Measurements from ENCODE around the gene SPPL3. TPM values are rescaled to one million over a fixed set of nuclear protein-coding genes. Genes with fewer than 3 reads are reported as not detected.

Gene SPPL3
- total and polyA plus RNA-seq, 10 donors, result 9.0 to 76.9 (median 44.0) TPM

DNA sequence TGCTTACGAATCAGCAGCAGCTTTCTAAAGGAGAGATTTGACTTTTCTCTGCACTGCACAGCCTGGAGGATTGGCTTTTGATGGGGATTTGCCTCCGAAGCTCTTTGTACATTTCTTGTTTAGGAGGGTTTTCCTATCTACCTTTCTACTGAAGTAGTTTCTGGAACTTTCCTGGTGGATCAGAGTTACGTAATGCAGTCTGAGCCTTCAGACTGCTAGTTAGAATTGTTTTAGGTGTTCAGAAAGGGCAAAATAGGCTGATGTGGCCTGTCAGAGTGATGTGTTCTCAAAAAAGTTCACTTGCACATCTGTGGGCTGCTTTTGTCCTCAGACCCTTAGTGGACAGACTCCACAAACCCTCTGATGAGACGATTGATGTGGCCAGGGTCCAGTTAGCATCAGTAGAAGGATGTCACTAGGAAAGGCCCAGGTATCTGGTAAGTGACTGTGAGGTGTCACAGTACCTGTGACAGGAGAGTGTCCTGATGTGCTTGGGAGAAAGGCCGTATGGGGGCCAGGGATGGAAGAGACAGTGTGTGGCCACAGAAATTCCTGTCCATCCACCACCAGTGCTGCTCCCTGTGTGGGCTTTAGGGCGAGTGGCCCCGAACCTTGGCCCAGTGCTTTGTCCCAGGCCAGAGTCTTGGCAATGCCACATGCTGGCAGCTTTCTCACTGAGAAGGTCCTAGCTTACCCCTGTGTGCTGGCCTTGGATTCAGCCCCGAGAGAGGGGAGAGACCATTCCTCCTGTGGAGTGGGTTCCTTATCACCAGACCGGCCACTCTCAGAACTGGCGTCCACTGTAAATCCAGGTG is 183.0 kb downstream of the SPPL3 start:
- Histone ChIP-seq H3K4me3 (no peak overlapping the region), H3K9me3 (no peaks in the 10 kb centered on the region), H3K36me3 (peaks cover 13 to 84% (median 61%) of the 10 kb centered on the region in 6 donors), H3K27me3 (replicated peaks in 1 of 7) (no peaks in the 10 kb centered on the region), H3K4me1 (peaks cover 6 to 53% (median 24%) of the 10 kb centered on the region in 6 donors), H3K27ac (peak overlapping the region in 1 of 8 donors; percentile 26)
- TF ChIP-seq POLR2AphosphoS5 (IDR thresholded peaks at IDR 0.05) (no peak), POLR2A (IDR thresholded peaks at IDR 0.05) (no peak)
- TF ChIP-seq, protein P1, sequence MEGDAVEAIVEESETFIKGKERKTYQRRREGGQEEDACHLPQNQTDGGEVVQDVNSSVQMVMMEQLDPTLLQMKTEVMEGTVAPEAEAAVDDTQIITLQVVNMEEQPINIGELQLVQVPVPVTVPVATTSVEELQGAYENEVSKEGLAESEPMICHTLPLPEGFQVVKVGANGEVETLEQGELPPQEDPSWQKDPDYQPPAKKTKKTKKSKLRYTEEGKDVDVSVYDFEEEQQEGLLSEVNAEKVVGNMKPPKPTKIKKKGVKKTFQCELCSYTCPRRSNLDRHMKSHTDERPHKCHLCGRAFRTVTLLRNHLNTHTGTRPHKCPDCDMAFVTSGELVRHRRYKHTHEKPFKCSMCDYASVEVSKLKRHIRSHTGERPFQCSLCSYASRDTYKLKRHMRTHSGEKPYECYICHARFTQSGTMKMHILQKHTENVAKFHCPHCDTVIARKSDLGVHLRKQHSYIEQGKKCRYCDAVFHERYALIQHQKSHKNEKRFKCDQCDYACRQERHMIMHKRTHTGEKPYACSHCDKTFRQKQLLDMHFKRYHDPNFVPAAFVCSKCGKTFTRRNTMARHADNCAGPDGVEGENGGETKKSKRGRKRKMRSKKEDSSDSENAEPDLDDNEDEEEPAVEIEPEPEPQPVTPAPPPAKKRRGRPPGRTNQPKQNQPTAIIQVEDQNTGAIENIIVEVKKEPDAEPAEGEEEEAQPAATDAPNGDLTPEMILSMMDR (IDR thresholded peaks at IDR 0.05 in 8 of 11, conservative IDR thresholded peaks at IDR 0.05 in 3 of 11), result no peak
- WGBS, 5 donors, result 87 to 96% (median 92%) methylated on average over 10 of the region's 10 CpGs
- intact Hi-C loops (cut with DNase I; ENCODE audit: low total_unique reads), result loop anchor here (10.0 kb wide), 1 partner anchor 244 kb away; no protein-coding TSS in a partner anchor
- DNase-seq, result peak; percentile 62

DNA sequence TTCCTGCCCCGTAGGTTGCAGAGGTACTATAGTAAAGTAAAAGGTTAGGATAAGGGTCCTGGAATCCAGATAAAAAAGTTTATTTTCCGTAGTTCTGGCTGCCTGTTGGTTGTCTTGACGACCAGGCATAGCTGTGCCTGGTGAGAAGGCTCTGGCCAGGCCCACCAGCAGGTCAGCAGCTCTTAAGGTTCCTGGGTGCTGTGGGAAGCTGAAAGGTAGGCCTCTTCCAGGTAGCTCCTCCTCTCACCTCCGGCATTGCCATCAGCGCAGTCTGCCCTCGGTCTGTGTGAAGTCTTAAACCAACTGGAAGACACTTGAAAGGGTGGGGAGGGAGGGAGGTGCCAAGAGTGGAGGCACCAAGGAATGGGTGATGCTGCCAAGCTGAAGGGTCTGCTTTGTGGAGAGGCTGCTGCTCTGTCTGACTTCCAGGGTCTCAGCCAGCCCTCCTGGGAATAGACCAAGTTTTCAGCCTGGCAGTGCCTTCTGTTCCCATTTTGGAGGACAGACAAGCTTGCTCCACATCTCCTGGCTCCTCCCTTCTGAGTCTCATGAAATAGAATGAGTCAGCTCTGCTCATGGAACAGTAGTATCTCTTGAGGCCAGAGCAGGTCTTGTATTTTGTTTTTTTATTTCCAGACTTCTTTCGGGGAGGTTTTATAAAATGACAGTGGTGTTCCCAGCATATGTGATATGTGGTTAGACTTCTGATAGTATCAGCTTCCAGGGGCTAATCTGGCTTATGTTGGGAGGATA is 183.7 kb downstream of the SPPL3 start:
- no peaks in the 10 kb centered on the region for H3K27me3 ChIP-seq (replicated peaks in 1 of 7)
- no peak overlapping the region for H3K4me3 ChIP-seq
- no peaks in the 10 kb centered on the region for H3K9me3 ChIP-seq
- 49 to 76% (median 61%) methylated on average over 7 of the region's 7 CpGs for WGBS, 5 donors
- intact Hi-C loops (cut with DNase I; ENCODE audit: low total_unique reads), result loop anchor here (10.0 kb wide), 1 partner anchor 244 kb away; no protein-coding TSS in a partner anchor
- H3K27ac ChIP-seq, result peak overlapping the region in 1 of 8 donors; percentile 26
- H3K36me3 ChIP-seq, result peaks cover 13 to 92% (median 67%) of the 10 kb centered on the region in 6 donors
- peak; percentile 33 for DNase-seq
- H3K4me1 ChIP-seq, result peaks cover 6 to 46% (median 19%) of the 10 kb centered on the region in 6 donors
- TF ChIP-seq POLR2AphosphoS5 (IDR thresholded peaks at IDR 0.05) (no peak), POLR2A (IDR thresholded peaks at IDR 0.05) (no peak)
- TF ChIP-seq, protein P1 (IDR thresholded peaks at IDR 0.05 in 8 of 11, conservative IDR thresholded peaks at IDR 0.05 in 3 of 11), result no peak

DNA sequence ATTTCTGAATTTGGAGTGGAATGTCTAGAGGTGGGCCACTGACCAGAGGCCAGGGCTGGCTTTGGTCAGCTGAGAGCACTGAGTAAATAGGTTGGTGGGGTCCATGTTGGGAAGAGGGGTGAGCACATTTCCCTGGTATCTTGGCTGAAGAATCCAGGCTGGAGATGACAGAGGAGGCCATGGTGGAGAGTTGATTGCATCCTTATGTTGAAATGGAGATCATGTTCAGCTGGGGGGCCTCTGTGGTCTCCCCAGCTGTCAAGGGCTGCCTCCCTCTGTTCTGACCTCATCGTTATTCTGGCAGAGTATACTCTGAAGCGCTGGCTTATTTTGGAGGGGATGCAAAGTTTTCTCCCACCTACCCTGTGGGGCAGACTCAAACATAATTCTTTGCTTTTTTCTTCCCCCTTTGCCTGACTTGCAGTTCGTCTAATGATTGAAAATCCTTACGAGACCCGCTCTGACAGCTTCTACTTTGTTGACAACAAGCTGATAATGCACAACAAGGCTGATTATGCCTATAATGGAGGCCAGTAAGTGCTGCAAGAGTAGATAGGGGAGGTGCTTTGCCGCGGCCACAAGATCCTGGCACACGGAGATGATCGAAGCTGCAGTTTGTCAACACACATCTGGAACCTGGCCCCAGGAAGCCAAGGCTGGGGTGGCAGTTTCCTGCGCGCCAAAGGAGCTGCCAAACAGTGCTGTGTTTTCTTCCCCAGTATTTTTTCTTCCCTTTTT is 184.5 kb downstream of the SPPL3 start:
- H3K36me3 ChIP-seq, result peaks cover 13 to 99% (median 73%) of the 10 kb centered on the region in 6 donors
- peak overlapping the region in 1 of 8 donors; percentile 26 for H3K27ac ChIP-seq
- peaks cover 0 to 38% (median 12%) of the 10 kb centered on the region in 6 donors for H3K4me1 ChIP-seq
- WGBS, 5 donors, result 46 to 76% (median 61%) methylated on average over 11 of the region's 11 CpGs
- no peaks in the 10 kb centered on the region for H3K9me3 ChIP-seq
- peak; percentile 41 for DNase-seq
- TF ChIP-seq, protein P1 (IDR thresholded peaks at IDR 0.05 in 8 of 11, conservative IDR thresholded peaks at IDR 0.05 in 3 of 11), result no peak
- no peak for TF ChIP-seq POLR2A (IDR thresholded peaks at IDR 0.05)
- no peak for TF ChIP-seq POLR2AphosphoS5 (IDR thresholded peaks at IDR 0.05)
- H3K4me3 ChIP-seq, result no peak overlapping the region
- no peaks in the 10 kb centered on the region for H3K27me3 ChIP-seq (replicated peaks in 1 of 7)
- intact Hi-C loops (cut with DNase I; ENCODE audit: low total_unique reads), result loop anchor here (10.0 kb wide), 1 partner anchor 245 kb away; no protein-coding TSS in a partner anchor
